ENCODE measurements around the gene TSPOAP1.

The TSPOAP1 gene

GRCh38 chr17:58252141-58252540, 76.5 kb downstream of the TSPOAP1 start:
- no peak overlapping the region for H3K9ac ChIP-seq (ENCODE audit: low read length)
- H3K27me3 ChIP-seq (ENCODE audit: low read length), result no peaks in the 10 kb centered on the region
- H3K4me3 ChIP-seq (ENCODE audit: insufficient read depth, low read length, poor library complexity, severe bottlenecking), result no peak overlapping the region
- no peak overlapping the region for H3K4me2 ChIP-seq (ENCODE audit: low read depth, low read length, poor library complexity, severe bottlenecking)
- no peaks in the 10 kb centered on the region for H3F3A ChIP-seq (ENCODE audit: insufficient read depth)
- H3K9me2 ChIP-seq (replicated peaks; ENCODE audit: insufficient read depth, low read length), result no peaks in the 10 kb centered on the region
- H3K27ac ChIP-seq (ENCODE audit: low read depth, low read length), result no peak overlapping the region
- no peak overlapping the region for H2AFZ ChIP-seq (ENCODE audit: low read depth, low read length, severe bottlenecking)
- H3K9me3 ChIP-seq (ENCODE audit: insufficient read depth, low read length), result no peaks in the 10 kb centered on the region
- no peaks in the 10 kb centered on the region for H3K79me2 ChIP-seq (ENCODE audit: insufficient read depth, low read length)
- no peak for TF ChIP-seq CTCF (IDR thresholded peaks at IDR 0.05; ENCODE audit: insufficient read depth, low read length, poor library complexity, severe bottlenecking)
- H4K20me1 ChIP-seq (ENCODE audit: low read depth, low read length), result no peaks in the 10 kb centered on the region
- H3K36me3 ChIP-seq (ENCODE audit: low read length), result no peaks in the 10 kb centered on the region
